SU-DHL-6 (cell line): ENCODE measurements around the gene TNFRSF9.

ENCODE experiments used
- H2AFZ ChIP-seq: fragments of 200-600 bp; sonication (generic); 2 replicates; pipeline ENCODE4 v1.6.1; 2014; ENCODE audit warnings: low read depth, mild to moderate bottlenecking, moderate library complexity, mixed read lengths, antibody characterized with exemption, low read length; ENCODE audit not compliant: severe bottlenecking
- H3F3A ChIP-seq: fragments of 200-600 bp; shearing (Covaris generic); 2 replicates; pipeline ENCODE4 v1.6.0; 2016; ENCODE audit warnings: antibody characterized with exemption, mild to moderate bottlenecking; ENCODE audit not compliant: insufficient read depth
- H3K27ac ChIP-seq: fragments of 200-600 bp; sonication (generic); 2 replicates; pipeline ENCODE4 v1.5.1; 2016; ENCODE audit warnings: low read depth, mild to moderate bottlenecking, low read length, moderate library complexity, mixed read lengths
- H3K27me3 ChIP-seq: fragments of 200-600 bp; sonication (generic), shearing (Covaris generic); 2 replicates; pipeline ENCODE4 v1.6.0; 2014; ENCODE audit warnings: mild to moderate bottlenecking, low read length
- H3K36me3 ChIP-seq: fragments of 200-600 bp; sonication (generic); 2 replicates; pipeline ENCODE4 v1.6.1; 2014; ENCODE audit warnings: mild to moderate bottlenecking, low read length, mixed read lengths
- H3K4me2 ChIP-seq: fragments of 300-600, 200-600 bp; shearing (Covaris generic), sonication (generic); 2 replicates; pipeline ENCODE4 v1.6.0; 2014; ENCODE audit warnings: low read length, low read depth, mild to moderate bottlenecking; ENCODE audit not compliant: poor library complexity, severe bottlenecking
- H3K4me3 ChIP-seq: fragments of 200-600 bp; sonication (generic); 2 replicates; pipeline ENCODE4 v1.5.1; 2014; ENCODE audit warnings: antibody characterized with exemption, low read length, mild to moderate bottlenecking, mixed read lengths; ENCODE audit not compliant: insufficient read depth, poor library complexity, severe bottlenecking
- H3K79me2 ChIP-seq: fragments of 200-600 bp; sonication (generic); 2 replicates; pipeline ENCODE4 v1.6.1; 2014; ENCODE audit warnings: mild to moderate bottlenecking, low read length, moderate library complexity; ENCODE audit not compliant: insufficient read depth
- H3K9ac ChIP-seq: fragments of 200-600 bp; sonication (generic); 2 replicates; pipeline ENCODE4 v1.7.0; 2014; ENCODE audit warnings: mild to moderate bottlenecking, low read length
- H3K9me2 ChIP-seq: fragments of 200-600 bp; sonication (generic); replicated peaks from 2 replicates; pipeline ENCODE4 v1.6.1; 2014; ENCODE audit warnings: low read length; ENCODE audit not compliant: insufficient read depth
- H3K9me3 ChIP-seq: fragments of 200-600 bp; sonication (generic); 2 replicates; pipeline ENCODE4 v1.6.1; 2014; ENCODE audit warnings: low read length, mixed read lengths; ENCODE audit not compliant: insufficient read depth
- H4K20me1 ChIP-seq: fragments of 200-600 bp; sonication (generic); 2 replicates; pipeline ENCODE4 v1.6.1; 2014; ENCODE audit warnings: low read depth, mild to moderate bottlenecking, antibody characterized with exemption, low read length, moderate library complexity, mixed read lengths
- EZH2phosphoT487 ChIP-seq: fragments of 200-600 bp; sonication (generic), shearing (Covaris generic); conservative IDR thresholded peaks from 2 replicates; pipeline ENCODE4 v1.6.1; 2018; ENCODE audit warnings: mild to moderate bottlenecking, antibody characterized with exemption, low read length, moderate library complexity, mixed read lengths
- TF ChIP-seq, protein P1 (sequence below): fragments of 200-600 bp; sonication (generic); IDR thresholded peaks from one replicate; pipeline ENCODE4 v1.5.1; 2017; ENCODE audit warnings: antibody characterized with exemption, mild to moderate bottlenecking, low read length, moderate library complexity; ENCODE audit not compliant: insufficient read depth, poor library complexity, severe bottlenecking

Gene TNFRSF9

DNA sequence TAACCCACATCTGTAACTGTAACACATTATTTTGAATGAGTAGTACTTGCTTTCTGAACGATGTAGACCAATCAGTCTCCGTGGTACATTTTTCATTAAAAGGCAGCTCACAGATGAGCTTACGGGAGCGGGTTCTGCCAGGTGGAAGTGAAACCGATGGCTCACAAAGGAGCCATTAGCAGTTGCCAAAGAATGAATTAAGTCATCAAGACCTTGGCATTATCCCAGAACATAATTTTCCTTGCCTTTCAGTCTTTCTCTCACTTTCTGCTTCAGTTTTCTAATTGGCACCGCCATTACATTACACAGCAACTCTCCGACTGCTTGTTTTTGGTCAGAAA, 54.3 kb downstream of the TNFRSF9 start:
- H3K27ac ChIP-seq = no peak overlapping the region
- H3K36me3 ChIP-seq = no peaks in the 10 kb centered on the region
- H3K4me3 ChIP-seq = no peak overlapping the region
- no peaks in the 10 kb centered on the region for H3K9me3 ChIP-seq
- H4K20me1 ChIP-seq = no peaks in the 10 kb centered on the region
- no peak overlapping the region for H3K9ac ChIP-seq
- H2AFZ ChIP-seq = no peak overlapping the region
- no peaks in the 10 kb centered on the region for H3K9me2 ChIP-seq
- H3F3A ChIP-seq = no peaks in the 10 kb centered on the region
- H3K79me2 ChIP-seq = no peaks in the 10 kb centered on the region
- H3K4me2 ChIP-seq = no peak overlapping the region
- H3K27me3 ChIP-seq = no peaks in the 10 kb centered on the region
- TF ChIP-seq, protein P1, sequence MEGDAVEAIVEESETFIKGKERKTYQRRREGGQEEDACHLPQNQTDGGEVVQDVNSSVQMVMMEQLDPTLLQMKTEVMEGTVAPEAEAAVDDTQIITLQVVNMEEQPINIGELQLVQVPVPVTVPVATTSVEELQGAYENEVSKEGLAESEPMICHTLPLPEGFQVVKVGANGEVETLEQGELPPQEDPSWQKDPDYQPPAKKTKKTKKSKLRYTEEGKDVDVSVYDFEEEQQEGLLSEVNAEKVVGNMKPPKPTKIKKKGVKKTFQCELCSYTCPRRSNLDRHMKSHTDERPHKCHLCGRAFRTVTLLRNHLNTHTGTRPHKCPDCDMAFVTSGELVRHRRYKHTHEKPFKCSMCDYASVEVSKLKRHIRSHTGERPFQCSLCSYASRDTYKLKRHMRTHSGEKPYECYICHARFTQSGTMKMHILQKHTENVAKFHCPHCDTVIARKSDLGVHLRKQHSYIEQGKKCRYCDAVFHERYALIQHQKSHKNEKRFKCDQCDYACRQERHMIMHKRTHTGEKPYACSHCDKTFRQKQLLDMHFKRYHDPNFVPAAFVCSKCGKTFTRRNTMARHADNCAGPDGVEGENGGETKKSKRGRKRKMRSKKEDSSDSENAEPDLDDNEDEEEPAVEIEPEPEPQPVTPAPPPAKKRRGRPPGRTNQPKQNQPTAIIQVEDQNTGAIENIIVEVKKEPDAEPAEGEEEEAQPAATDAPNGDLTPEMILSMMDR = no peak
- no peak for TF ChIP-seq EZH2phosphoT487

DNA sequence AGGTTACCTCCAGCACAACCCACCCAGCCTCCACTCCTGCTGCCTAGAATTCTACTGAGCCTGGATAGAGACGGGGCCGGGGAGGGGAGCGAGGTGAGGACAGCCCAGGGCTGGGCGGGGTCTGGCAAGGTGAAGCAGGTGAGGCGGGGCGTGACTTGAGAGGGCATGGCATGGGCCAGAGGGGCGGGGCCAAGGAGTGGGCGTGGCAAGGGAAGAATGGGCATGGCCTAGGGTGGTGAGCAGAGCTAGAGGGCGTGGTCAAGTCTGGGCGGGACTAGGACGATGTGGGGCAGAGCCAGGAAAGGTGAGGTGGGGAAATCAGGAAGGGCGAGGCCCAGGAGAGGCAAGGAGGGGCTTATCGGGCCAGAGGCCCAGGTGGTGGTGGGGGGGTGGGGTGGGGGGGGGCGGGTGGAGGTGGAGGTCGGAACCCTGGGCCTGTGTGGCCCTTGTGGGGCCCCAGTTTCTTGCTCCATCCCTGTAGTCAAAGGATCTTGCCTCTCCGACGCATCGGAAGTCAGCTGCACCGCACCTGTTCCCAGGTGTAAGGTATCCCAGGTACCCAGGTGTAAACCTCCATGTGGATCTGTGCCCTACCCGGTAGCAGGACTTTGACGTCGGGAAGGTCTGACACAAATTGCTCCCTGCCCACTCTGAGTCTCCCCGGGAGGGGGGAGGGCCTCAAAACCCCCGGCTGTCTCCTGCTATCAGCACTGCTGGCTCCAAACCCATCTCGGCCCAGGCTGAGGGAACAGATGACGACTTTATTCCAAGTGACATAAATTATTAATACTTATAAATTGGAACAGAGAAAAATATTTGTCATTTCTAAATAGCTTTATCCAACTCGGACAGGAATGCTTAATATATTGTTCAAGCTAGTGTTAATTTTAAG, 54.9 kb downstream of the TNFRSF9 start:
- H3F3A ChIP-seq = no peaks in the 10 kb centered on the region
- H2AFZ ChIP-seq = no peak overlapping the region
- H3K4me2 ChIP-seq = no peak overlapping the region
- no peaks in the 10 kb centered on the region for H3K36me3 ChIP-seq
- no peaks in the 10 kb centered on the region for H3K9me2 ChIP-seq
- no peak overlapping the region for H3K9ac ChIP-seq
- H4K20me1 ChIP-seq = no peaks in the 10 kb centered on the region
- TF ChIP-seq, protein P1 = no peak
- TF ChIP-seq EZH2phosphoT487 = no peak
- no peaks in the 10 kb centered on the region for H3K9me3 ChIP-seq
- H3K4me3 ChIP-seq = no peak overlapping the region
- no peaks in the 10 kb centered on the region for H3K79me2 ChIP-seq
- H3K27ac ChIP-seq = no peak overlapping the region
- no peaks in the 10 kb centered on the region for H3K27me3 ChIP-seq

DNA sequence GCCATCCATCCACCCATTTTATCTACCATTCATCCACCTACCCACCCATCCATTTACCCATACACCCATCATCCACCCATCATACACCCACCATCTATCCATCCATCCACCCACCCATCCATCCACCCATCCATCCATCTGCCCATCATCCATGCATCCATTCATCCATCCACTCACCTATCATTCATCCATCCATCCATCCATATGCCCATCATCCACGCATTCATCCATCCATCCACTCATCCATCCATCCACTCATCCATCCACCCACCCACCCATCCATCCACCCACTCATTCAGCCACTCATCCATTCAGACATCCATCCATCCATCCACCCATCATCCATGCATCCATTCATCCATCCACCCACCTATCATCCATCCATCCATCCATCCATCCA, 55.9 kb downstream of the TNFRSF9 start:
- no peaks in the 10 kb centered on the region for H3K9me2 ChIP-seq
- H3K9ac ChIP-seq = no peak overlapping the region
- no peak overlapping the region for H3K4me2 ChIP-seq
- H3F3A ChIP-seq = no peaks in the 10 kb centered on the region
- H2AFZ ChIP-seq = no peak overlapping the region
- no peaks in the 10 kb centered on the region for H4K20me1 ChIP-seq
- no peak for TF ChIP-seq EZH2phosphoT487
- TF ChIP-seq, protein P1 = no peak
- H3K36me3 ChIP-seq = no peaks in the 10 kb centered on the region
- H3K9me3 ChIP-seq = no peaks in the 10 kb centered on the region
- H3K27ac ChIP-seq = no peak overlapping the region
- H3K4me3 ChIP-seq = no peak overlapping the region
- H3K79me2 ChIP-seq = no peaks in the 10 kb centered on the region
- H3K27me3 ChIP-seq = no peaks in the 10 kb centered on the region
